HFF-Myc (cell line): ENCODE results near the gene CUX1.

Source experiments
- DNase-seq: peaks from one replicate; pipeline ENCODE4 v3.0.0-alpha.2; 2011; ENCODE audit warnings: low read depth; ENCODE audit errors: extremely low read depth
- H3K4me3 ChIP-seq: replicated peaks from 2 replicates; pipeline ENCODE4 v1.5.1; 2011; ENCODE audit warnings: low read depth, mild to moderate bottlenecking, control low read depth, low read length
- CTCF ChIP-seq: IDR thresholded peaks from 2 replicates; pipeline ENCODE4 v1.5.1; 2012; ENCODE audit warnings: mild to moderate bottlenecking, low read depth, low read length, control low read depth; ENCODE audit errors: missing control alignments

Gene CUX1

GRCh38 chr7:102251531-102252365 is 434.3 kb downstream of the CUX1 start:
- no peak for DNase-seq
- H3K4me3 ChIP-seq, result no peak overlapping the region
- TF ChIP-seq CTCF, result no peak

GRCh38 chr7:102252366-102252982 is 435.0 kb downstream of the CUX1 start:
- no peak for DNase-seq
- H3K4me3 ChIP-seq, result no peak overlapping the region
- TF ChIP-seq CTCF, result no peak

- no peak for DNase-seq
- no peak overlapping the region for H3K4me3 ChIP-seq
- no peak for TF ChIP-seq CTCF
Observed at GRCh38 chr7:102253066-102253972, 435.9 kb downstream of the CUX1 start.

- DNase-seq, result no peak
- no peak for TF ChIP-seq CTCF
- H3K4me3 ChIP-seq, result no peak overlapping the region
Observed at GRCh38 chr7:102253973-102254370, 436.5 kb downstream of the CUX1 start.

GRCh38 chr7:102254521-102254920 is 437.1 kb downstream of the CUX1 start:
- no peak for TF ChIP-seq CTCF
- H3K4me3 ChIP-seq, result no peak overlapping the region
- no peak for DNase-seq

GRCh38 chr7:102255501-102255900 is 438.1 kb downstream of the CUX1 start:
- no peak for TF ChIP-seq CTCF
- no peak overlapping the region for H3K4me3 ChIP-seq
- DNase-seq, result no peak
